Natural killer cell (primary cell): Measurements from ENCODE around the gene GLI1. TPM values are rescaled to one million over a fixed set of nuclear protein-coding genes. Genes with fewer than 3 reads are reported as not detected.

Source experiments
- ATAC-seq, 3 donors: fragments of 150-1000 bp in 2 of 3; fragments of 200-7000 bp in 1 of 3; cut with Tn5 transposase; 1 replicate in 1 of 3; 2 replicates in 2 of 3; pipeline ENCODE4 v1.10.0; 2021; ENCODE audit warnings: mild to moderate bottlenecking in 2 of 3, moderate library complexity in 2 of 3
- DNase-seq, 2 donors: peaks; one replicate each; pipeline versions ENCODE4 v3.0.0 to v3.0.0-alpha.2; 2013 to 2021; ENCODE audit warnings: mixed read lengths in 1 of 2
- H3K27ac ChIP-seq: one replicate; pipeline ENCODE4 v1.5.1; 2013; ENCODE audit warnings: mild to moderate bottlenecking, low read length
- H3K27me3 ChIP-seq: one replicate; pipeline ENCODE4 v1.6.1; 2013; ENCODE audit warnings: low read length; ENCODE audit not compliant: control insufficient read depth, insufficient read depth
- H3K36me3 ChIP-seq: one replicate; pipeline ENCODE4 v1.6.1; 2013; ENCODE audit warnings: low read length; ENCODE audit not compliant: control insufficient read depth, insufficient read depth
- H3K4me1 ChIP-seq: one replicate; pipeline ENCODE4 v1.6.1; 2013; ENCODE audit warnings: low read length; ENCODE audit not compliant: control insufficient read depth, insufficient read depth
- H3K4me3 ChIP-seq: one replicate; pipeline ENCODE4 v1.5.1; 2013; ENCODE audit warnings: low read length
- H3K9me3 ChIP-seq: one replicate; pipeline ENCODE4 v1.6.1; 2013; ENCODE audit warnings: low read length; ENCODE audit not compliant: control insufficient read depth, insufficient read depth
- H3K27ac Mint-ChIP-seq, 2 donors: one replicate each; pipeline ENCODE4 v1.8.0; 2022; ENCODE audit warnings: mild to moderate bottlenecking in 2 of 2, mixed read lengths in 2 of 2, moderate library complexity in 1 of 2
- H3K27me3 Mint-ChIP-seq, 2 donors: one replicate each; pipeline ENCODE4 v1.8.0; 2022; ENCODE audit warnings: low read depth in 2 of 2, mixed read lengths in 2 of 2
- H3K36me3 Mint-ChIP-seq: one replicate; pipeline ENCODE4 v1.8.0; 2022; ENCODE audit warnings: mixed read lengths
- H3K4me1 Mint-ChIP-seq, 2 donors: one replicate each; pipeline ENCODE4 v1.8.0; 2022; ENCODE audit warnings: mixed read lengths in 2 of 2
- H3K4me3 Mint-ChIP-seq: one replicate; pipeline ENCODE4 v1.8.0; 2022; ENCODE audit warnings: mild to moderate bottlenecking, moderate library complexity, mixed read lengths
- H3K9me3 Mint-ChIP-seq, 2 donors: one replicate each; pipeline ENCODE4 v1.8.0; 2022; ENCODE audit warnings: mixed read lengths in 2 of 2
- CTCF ChIP-seq: fragments of 200-600 bp; IDR thresholded peaks from one replicate; pipeline ENCODE4 v1.8.0; 2022; ENCODE audit warnings: antibody characterized with exemption
- WGBS: methylation state at CpG from one replicate; pipeline ENCODE4 v1.1.7; 2013; ENCODE audit warnings: missing lambda C conversion rate; ENCODE audit not compliant: insufficient coverage; 5-methylcytosine and 5-hydroxymethylcytosine counted together
- intact Hi-C: fragments of 100-400 bp; cut with micrococcal nuclease; formaldehyde crosslinking; loops from one replicate; pipeline ENCODE4 v1.14.2; 2022
- total RNA-seq, 4 donors: library from RNA; stranded (reverse); fragments of 120-200 nt in 1 of 4; gene quantifications; one replicate each; pipeline versions ENCODE4 v1.2.3 to v1.2.4, GENCODE V29; 2013 to 2022

The GLI1 gene
- total RNA-seq, 3 donors from 2014 or later (not counting 1 experiment from before 2014, with no cell fraction given): 0.50 to 1.4 (median 0.99) TPM

- DNase-seq (peak in 1 of 2 donors; percentile 69), ATAC-seq (peak; percentile 67 to 79 (median 76))
- no peaks in the 10 kb centered on the region for H3K27me3 Mint-ChIP-seq
- H3K4me1 ChIP-seq: peaks cover 19% of the 10 kb centered on the region
- no peaks in the 10 kb centered on the region for H3K9me3 Mint-ChIP-seq
- H3K36me3 ChIP-seq: no peaks in the 10 kb centered on the region
- H3K27ac ChIP-seq: peak overlapping the region; percentile 99
- under 1% methylated on average over 74 of the region's 74 CpGs for WGBS
- intact Hi-C loops: loop anchor here (2.0 kb wide), 1 partner anchor 28 kb away; the partner anchor contains the start of gene GLI1
- H3K9me3 ChIP-seq: no peaks in the 10 kb centered on the region
- no peaks in the 10 kb centered on the region for H3K36me3 Mint-ChIP-seq
- H3K27me3 ChIP-seq: no peaks in the 10 kb centered on the region
- H3K4me3 ChIP-seq: peak overlapping the region; percentile 68
- peaks cover 33 to 37% of the 10 kb centered on the region in 2 donors for H3K4me1 Mint-ChIP-seq
- H3K27ac Mint-ChIP-seq: peak overlapping the region; percentile 99 to 100
- peak overlapping the region; percentile 97 for H3K4me3 Mint-ChIP-seq
- no peak for TF ChIP-seq CTCF
These were observed 29.3 kb upstream of the GLI1 start for GRCh38 chr12:57430112-57430930.

GRCh38 chr12:57430931-57431566 is 28.5 kb upstream of the GLI1 start, which contains the start of gene R3HDM2:
Gene R3HDM2, minus strand, starts transcription at chr12:57431043. Its CDS starts 120,615 bp downstream, at chr12:57310428.
- peak within 1 kb of the TSS; percentile 99 for H3K27ac ChIP-seq
- no peaks in the 10 kb centered on the region for H3K36me3 Mint-ChIP-seq
- no peaks in the 10 kb centered on the region for H3K9me3 Mint-ChIP-seq
- intact Hi-C loops: loop anchor here (2.0 kb wide), 1 partner anchor 28 kb away; the partner anchor contains the start of gene GLI1
- ATAC-seq: peak; percentile 86 to 93 (median 88)
- WGBS: under 1% methylated on average over 35 of the region's 41 CpGs
- peaks cover 26% of the 10 kb centered on the region for H3K4me1 ChIP-seq
- H3K27me3 ChIP-seq: no peaks in the 10 kb centered on the region
- no peak for TF ChIP-seq CTCF
- H3K27ac Mint-ChIP-seq: peak within 1 kb of the TSS; percentile 99 to 100
- no peaks in the 10 kb centered on the region for H3K9me3 ChIP-seq
- peak; percentile 95 to 98 for DNase-seq
- H3K4me3 ChIP-seq: peak within 1 kb of the TSS; percentile 68
- peak within 1 kb of the TSS; percentile 97 for H3K4me3 Mint-ChIP-seq
- peaks cover 35 to 41% of the 10 kb centered on the region in 2 donors for H3K4me1 Mint-ChIP-seq
- H3K27me3 Mint-ChIP-seq: no peaks in the 10 kb centered on the region
- H3K36me3 ChIP-seq: no peaks in the 10 kb centered on the region

GRCh38 chr12:57431654-57432188 is 27.9 kb upstream of the GLI1 start:
- Mint-ChIP-seq H3K9me3 (no peaks in the 10 kb centered on the region), H3K36me3 (no peaks in the 10 kb centered on the region), H3K27ac (peak overlapping the region; percentile 99 to 100), H3K27me3 (no peaks in the 10 kb centered on the region), H3K4me1 (peaks cover 35 to 41% of the 10 kb centered on the region in 2 donors), H3K4me3 (peak overlapping the region; percentile 97)
- H3K9me3 ChIP-seq: no peaks in the 10 kb centered on the region
- H3K4me3 ChIP-seq: peak overlapping the region; percentile 68
- H3K27ac ChIP-seq: peak overlapping the region; percentile 99
- no peaks in the 10 kb centered on the region for H3K27me3 ChIP-seq
- TF ChIP-seq CTCF: no peak
- H3K4me1 ChIP-seq: peaks cover 26% of the 10 kb centered on the region
- DNase-seq (no peak), ATAC-seq (no peak)
- 91% methylated on average over 9 of the region's 11 CpGs for WGBS
- H3K36me3 ChIP-seq: no peaks in the 10 kb centered on the region
- intact Hi-C loops: loop anchor here (2.0 kb wide), 1 partner anchor 27 kb away; the partner anchor contains the start of gene GLI1
